Tongue (tissue), 2 donors: ENCODE results near the gene UTP14C. TPM values are rescaled to one million over a fixed set of nuclear protein-coding genes. Genes with fewer than 3 reads are reported as not detected.
"Not testable (repeated sequence)": the region's sequence is repeated elsewhere in the genome, so short reads cannot be mapped to it uniquely, and the experiment has no call there.

Source experiments
- DNase-seq: peaks from one replicate; pipeline ENCODE4 v3.0.0-alpha.2; 2015
- total RNA-seq: library from RNA; depleted of rRNA; stranded (reverse); fragments of >200 nt; gene quantifications from one replicate; pipeline ENCODE4 v1.2.3, GENCODE V29; 2014

Gene UTP14C, protein sequence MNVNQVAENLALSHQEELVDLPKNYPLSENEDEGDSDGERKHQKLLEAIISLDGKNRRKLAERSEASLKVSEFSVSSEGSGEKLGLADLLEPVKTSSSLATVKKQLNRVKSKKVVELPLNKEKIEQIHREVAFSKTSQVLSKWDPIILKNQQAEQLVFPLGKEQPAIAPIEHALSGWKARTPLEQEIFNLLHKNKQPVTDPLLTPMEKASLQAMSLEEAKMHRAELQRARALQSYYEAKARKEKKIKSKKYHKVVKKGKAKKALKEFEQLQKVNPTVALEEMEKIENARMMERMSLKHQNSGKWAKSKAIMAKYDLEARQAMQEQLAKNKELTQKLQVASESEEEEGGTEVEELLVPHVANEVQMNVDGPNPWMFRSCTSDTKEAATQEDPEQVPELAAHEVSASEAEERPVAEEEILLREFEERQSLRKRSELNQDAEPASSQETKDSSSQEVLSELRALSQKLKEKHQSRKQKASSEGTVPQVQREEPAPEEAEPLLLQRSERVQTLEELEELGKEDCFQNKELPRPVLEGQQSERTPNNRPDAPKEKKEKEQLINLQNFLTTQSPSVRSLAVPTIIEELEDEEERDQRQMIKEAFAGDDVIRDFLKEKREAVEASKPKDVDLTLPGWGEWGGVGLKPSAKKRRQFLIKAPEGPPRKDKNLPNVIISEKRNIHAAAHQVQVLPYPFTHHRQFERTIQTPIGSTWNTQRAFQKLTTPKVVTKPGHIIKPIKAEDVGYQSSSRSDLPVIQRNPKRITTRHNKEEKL
- 29.5 TPM for total RNA-seq

DNA sequence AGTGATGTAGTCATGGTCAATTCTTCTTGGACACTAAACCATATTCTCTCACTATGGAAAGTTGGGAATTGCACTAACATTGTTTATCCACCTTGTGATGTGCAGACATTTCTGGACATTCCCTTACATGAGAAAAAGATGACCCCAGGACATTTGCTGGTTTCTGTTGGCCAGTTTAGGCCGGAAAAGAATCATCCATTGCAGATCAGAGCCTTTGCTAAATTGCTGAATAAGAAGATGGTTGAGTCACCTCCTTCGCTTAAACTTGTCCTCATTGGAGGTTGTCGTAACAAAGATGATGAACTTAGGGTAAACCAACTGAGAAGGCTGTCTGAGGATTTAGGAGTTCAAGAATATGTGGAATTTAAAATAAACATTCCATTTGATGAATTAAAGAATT lies at the start of gene UTP14C:
UTP14C (plus strand) TSS at position 211 of the 400 bp plus-strand sequence. CDS start 4,114 bp downstream, outside the sequence.
- no peak for DNase-seq

DNA sequence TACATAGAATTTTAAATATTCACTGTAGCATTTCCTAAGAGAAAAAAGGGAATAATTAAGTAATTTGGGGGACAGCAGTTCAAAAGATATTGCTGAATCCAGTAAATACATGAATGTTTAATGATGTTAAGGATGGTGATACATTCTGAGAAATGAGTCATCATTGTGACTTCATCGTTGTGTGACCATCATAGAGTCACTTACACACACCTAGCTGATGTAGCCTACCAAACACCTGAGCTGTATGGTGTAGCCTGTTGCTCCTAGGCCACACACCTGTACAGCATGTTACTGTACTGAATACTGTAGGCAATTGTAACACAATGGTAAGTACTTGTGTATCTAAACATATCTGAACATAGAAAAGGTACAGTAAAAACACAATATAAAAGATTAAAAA lies 48.1 kb upstream of the UTP14C start:
- DNase-seq = no peak

DNA sequence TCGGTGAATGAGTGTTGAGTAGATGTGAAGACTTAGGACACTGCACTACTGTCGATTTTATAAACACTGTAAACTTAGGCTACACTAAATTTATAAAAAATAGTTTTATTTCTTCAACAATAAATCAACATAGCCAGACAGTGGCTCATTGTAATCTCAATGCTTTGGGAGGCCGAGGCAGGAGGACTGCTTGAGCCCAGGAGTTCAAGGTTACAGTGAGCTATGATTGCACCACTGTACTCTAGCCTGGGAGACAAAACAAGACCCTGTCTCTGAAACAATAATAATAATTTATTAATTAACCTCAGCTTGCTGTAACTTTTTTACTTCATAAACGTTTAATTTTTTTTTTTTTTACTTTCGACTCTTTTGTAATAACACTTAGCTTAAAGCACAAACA lies 47.6 kb upstream of the UTP14C start:
- DNase-seq = no peak

DNA sequence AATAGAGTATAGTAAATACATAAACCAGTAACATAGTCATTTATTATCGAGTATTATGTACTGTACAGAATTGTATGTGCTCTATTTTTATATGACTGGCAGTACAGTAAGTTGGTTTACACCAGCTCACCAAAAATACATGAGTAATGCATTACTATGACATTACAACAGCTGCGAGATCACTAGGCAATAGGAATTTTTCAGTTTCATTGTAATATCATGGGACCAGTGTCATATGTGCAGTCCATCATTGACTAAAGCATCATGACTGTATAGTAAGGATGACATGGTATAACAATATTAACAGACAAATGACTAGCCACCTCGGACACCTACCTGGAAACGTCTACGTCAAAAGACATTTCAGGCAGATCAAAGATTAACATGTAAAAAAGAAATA lies 46.9 kb upstream of the UTP14C start:
- no peak for DNase-seq

DNA sequence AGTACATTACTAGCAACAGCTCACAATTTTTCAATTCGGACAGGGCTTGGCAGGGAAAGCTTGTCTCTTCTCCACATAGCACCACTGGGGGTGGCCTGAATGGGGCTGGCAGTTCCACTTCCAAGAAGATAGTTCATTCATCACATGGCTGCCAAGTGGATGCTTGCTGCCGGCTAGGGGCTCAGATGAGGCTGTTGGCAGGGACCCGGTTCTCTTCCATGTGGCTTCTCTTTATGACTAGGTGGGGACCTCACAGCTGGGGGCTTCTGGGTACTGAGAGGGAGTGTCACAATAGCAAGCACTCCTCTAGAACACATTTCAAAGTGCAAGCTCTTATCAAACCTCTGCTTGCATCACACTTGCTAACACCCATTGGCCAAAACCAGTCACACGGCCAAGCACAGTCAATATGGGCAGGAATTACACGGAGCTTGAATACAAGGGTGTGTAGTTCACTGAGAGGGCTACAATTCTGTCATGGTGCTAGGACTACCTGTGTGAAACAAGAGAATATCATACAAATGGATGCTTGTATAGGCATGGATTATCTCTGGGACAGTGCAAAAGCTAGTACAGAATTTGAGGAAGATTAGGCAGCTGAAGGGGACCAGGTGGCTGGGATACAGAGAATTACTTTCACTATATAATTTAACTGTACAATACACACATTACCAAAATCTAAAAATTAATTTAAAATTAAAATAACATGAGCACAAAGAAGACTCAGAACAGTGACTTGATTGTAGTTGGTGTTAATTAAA lies 45.5 kb upstream of the UTP14C start:
- no peak for DNase-seq

DNA sequence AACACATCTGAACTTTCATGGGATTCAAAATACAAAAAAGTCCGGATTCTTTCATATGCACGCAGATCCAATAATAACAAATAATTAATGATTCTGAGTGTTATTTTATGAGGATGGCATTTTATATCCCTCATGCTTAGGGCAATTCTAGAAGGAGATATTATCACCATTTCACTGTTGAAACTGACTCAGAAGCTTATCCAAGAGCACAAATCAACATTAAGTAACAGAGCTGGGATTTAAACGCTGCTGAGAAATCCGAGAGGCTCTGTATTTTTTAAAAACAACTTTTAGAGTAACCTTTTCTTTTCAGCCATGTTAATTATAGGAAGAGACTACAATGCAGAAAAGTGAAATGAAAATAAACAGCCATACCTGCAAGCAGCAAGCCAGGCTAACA lies 43.6 kb upstream of the UTP14C start:
- DNase-seq = no peak

DNA sequence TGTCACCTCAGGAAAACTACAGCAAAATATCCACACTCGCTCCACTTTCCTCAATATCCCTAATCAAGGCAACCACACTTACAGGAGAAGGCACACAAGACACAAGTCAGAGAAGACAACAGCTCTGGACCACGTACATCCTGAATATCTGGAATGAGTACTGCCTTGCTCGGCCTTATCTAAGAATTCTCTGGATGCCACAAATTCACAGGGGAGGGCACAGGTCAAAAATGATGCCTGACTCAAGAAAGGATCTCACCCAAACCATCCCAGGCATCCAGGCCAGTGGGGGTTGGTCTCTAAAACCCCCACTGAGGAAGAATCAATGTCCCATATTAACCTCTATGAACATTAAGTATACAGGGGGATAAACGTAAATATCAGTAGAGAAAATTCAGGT lies 43.1 kb upstream of the UTP14C start:
- no peak for DNase-seq

DNA sequence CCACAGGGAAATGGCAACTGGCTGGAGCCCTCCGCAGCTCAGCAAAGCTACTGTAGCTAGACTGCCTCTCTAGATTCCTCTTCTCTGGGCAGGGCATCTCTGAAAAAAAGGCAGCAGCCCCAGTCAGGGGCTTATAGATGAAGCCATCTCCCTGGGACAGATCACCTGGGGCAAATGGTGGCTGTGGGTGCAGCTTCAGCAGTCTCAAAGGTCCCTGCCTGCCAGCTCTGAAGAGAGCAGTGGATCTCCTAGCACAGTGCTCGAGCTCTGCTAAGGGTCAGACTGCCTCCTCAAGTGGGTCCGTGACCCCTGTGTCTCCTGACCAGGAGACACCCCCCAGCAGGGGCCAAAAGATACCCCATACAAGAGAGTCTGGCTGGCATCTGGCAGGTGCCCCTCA lies 41.2 kb upstream of the UTP14C start:
- not testable (repeated sequence) for DNase-seq

DNA sequence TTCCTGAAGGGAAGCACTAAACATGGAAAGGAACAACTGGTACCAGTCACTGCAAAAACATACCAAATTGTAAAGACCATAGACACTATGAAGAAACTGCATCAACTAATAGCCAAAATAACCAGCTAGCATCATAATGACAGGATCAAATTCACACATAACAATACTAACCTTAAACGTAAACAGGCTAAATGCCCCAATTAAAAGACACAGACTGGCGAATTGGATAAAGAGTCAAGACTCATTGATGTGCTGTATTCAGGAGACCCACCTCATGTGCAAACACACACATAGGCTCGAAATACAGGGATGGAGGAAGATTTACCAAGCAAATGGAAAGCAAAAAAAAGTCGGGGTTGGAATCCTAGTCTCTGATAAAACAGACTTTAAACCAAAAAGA lies 39.6 kb upstream of the UTP14C start:
- not testable (repeated sequence) for DNase-seq

DNA sequence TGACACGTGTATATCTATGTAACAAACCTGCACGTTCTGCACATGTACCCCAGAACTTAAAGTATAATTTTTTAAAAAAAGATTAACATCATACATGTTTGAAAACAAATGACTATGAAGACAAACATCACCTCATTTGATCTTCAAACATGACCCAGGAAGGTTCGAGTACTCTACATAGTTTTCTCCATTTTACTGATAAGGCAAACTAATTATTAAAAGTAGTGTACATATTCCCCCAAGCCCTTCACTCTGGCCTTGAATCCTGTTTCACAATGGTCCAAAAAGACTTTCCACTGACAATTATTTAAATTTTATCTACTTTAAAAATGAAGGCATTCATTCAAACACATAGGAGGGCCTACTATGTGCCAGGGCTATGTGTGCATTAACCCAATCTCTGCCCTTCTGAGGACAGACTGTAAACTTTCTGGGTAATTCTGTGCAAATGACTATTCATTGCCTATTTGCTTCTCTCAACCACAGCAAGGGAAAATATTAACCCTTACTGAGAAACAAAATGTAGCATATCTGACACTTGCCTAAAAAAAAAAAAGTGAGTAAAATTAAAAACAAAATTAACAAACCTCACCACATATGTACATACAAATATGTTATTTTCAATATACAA lies 35.4 kb upstream of the UTP14C start:
- no peak for DNase-seq

DNA sequence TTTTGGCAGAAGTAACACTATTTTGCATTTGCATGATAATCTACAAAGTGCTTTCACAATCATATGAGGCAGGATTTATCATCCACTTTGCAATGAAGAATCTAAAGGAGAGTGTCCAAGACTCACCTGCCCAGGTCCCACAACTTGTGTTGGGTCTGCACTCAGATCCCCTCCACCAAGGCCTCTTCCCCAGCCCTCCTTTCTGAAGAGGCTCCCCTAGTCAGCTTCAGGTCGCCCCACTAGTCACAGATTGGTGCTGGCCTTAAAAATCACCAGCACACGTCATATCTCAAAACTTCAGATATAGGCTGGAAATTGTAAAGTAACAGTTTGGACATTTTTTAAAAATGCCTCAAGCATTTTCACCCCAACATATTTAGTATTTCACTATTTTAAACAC lies 30.8 kb upstream of the UTP14C start:
- no peak for DNase-seq

DNA sequence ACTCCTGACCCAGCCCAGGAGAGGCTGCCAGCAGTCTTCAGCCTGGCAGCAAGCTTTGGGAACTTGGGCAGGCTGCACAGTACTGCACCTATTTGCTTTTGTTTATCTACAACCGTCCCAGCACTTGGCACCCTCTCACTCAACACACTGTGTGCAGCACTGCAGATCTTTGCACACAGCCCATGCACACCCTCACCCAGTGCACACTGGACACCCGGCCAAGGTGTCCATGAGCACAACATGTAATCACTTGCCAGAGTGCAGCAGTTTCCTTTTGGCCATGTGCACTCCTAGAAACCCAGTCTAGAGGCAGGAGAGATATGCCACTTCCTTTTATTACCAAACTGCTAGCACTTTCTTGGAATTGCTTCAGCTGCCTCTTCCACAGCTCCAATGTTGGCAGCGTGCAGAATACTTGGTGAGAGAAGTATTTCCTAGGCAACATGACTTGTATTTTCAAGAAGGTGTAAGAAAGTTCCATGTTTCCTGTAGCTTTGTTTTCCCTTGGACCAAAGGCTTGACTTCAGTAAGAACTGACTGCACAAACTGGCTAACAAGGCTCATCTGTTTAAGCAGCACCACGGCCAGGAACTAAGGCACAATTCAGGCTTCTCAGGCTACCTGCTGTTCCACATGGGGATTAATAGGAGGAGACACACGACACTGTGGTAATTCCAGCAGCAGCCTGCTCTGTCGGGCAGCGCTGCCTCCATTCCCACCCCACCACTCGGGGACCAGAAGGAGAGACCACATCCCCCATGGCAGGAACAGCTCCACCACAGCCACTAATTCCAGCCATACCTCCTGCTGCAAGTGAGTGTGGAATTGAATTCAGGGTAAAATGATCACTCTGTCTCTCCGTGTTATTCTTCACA lies 28.6 kb upstream of the UTP14C start:
- no peak for DNase-seq

DNA sequence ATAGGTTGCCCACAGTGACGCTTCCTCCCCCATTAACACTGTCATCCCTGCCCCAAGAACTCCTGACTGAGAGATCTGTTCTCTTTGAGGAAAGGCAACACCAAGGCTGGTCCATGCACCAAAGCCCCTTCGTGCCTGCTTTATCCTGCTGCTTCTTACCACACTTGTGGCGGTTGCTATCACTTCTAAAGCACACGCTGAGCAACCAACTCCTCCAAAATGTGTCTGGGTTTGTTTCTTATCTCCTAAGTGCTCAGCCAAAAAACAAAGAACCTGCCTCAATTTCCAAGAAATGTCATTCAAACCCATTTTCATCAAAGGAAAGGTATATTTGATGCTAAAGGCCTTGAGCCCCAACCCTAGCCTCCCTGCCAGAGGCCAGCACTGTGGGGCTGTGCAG lies 27.9 kb upstream of the UTP14C start:
- DNase-seq = no peak

DNA sequence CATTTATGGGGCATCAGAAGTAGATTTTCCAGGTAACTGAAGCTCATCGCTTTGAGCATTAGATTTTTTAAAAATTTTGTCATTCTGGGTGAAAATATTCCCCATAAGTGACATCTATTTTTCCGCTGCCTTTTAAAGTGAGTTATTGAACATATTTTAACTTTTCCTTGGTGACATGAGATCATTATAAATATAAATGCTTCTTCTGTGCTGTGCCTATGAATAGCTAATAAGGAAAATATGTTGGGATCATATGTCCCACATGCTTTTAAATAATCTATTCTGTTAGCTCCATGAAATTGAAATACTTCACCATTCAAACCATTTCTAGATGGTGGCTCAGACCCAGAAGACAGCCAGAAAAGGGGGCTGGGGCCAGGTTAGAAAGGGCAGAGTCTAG lies 27.3 kb upstream of the UTP14C start:
- DNase-seq = no peak

DNA sequence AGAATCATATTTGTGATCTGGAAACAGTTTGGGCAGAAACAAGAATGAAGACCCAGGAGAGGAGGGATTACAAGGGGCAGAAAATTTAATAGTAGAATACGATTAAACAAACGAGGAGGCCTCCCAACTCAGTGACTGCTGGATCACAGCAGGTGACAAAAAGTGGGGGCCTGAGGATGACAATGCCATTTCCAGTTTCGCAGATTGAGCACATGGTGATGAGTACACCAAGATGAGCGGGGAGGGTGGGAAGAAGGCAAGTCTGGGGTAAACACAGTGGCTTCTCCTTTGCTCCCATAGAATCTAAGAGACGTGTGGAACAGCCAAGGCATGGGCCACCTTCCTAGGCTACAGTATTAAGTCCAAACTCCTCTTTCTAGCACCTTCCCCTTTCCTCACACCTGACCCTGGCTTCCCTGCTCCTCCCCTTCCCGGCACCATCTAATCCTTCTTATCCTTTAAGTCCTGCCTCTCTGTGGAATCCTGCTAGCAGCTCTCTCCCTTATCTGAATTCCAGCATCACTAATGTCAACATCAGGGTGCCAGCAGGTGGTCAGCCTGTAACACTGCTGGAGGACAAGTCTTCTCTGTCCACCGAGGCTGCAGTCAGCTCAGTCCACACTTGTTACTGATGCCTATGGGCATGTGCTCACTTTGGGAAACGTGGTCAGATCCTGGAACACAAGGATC lies 26.7 kb upstream of the UTP14C start:
- DNase-seq = peak; percentile 31

DNA sequence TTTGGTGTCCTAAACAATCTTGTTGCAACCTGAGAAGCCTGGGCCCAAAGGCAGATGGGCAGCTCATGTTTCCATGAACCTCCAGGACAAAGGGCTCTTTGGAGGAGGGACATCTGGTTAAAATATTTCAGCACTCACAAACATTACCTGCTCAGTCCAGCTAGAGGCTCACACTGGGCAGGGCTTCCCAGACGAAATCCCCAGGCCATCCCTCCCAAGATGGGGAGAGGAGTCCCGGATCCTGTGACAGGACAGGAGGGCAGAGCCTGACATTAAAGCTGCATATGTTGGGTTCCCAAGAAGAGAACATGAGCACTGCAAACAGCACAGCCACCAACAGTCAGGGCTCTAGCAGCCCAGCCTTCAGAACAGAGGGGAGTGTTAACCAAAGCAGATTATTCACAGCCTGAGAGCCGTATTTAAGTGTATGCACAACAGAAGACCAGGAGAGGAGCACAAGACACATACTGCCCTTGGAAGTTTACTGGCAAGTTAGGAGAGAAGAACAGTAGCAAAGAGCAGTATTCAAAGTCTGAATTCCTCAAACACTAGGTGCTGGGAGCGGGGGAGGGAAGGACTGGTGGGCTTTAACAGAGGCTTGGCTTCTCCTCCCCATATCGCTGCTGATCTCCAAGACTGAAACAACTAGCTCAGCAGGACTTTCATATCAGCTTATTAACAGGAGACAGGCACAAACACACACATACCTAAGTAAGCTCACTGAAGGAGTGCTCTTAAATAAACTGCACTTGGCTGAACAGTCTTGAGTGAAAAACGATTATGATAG lies 25.6 kb upstream of the UTP14C start:
- no peak for DNase-seq

DNA sequence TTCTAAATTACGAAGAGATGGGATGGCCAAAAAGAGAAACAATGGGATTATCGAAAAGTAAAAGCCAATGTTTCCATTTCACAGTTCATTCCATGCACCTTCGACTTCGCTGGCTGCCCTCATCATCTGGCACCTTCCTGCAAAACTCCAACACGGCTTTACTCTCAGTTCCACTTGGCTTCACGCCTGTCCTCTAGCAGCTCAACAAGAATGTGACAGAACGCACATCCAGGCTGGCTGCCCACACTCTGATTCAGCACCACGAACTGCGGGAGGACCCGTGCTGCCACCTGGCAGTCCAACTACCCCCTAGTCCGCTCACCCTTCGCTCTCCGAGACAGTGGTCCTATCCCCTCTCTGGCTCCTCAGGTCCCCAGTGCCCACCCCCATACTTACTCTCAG lies 25.0 kb upstream of the UTP14C start:
- peak; percentile 27 for DNase-seq

DNA sequence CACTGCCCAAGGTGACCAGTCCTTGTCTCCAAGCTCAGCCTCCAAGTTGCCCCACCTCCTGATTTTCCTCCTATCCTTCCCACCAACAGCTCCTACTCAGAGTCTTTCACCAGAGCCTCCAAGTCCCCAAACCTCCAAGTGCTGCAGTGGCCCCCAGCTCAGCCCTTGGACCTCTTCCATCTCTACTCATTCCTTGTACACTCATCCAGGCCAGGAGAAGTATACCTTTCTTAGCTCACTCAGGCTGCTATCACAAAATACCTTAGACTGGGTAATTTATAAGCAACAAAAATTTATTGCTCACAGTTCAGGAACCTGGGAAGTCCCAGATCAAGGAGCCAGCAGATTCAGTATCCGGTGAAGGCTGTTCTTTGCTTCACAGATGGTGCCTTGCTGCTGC lies 24.6 kb upstream of the UTP14C start:
- no peak for DNase-seq

DNA sequence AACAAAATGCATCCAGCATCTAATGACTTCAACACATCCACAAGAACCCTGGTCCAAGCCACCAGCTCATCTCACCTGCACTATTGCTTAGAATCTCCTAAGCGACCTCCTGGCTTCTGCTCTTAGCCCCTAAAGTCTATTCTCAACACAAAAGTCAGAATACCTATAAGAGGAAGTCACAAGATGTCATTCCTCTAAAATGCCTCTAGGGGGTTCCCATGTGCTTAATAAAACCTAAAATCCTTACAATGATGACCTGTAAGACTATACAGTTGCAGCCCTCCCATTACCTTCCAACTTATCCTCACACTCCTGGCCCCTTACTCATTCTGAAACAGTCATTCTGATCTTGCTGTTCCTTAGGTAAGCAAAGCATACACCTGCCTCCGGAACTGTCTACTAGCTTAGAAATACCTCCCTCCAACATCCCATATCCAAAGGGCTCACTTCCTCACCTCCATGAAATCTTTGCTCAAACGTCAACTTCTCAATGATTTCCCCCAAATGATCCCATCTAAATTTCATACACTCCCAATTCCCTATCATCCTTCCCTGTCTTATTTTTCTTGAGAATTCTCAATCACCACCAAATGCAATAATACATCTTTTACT lies 23.3 kb upstream of the UTP14C start:
- peak; percentile 34 for DNase-seq

DNA sequence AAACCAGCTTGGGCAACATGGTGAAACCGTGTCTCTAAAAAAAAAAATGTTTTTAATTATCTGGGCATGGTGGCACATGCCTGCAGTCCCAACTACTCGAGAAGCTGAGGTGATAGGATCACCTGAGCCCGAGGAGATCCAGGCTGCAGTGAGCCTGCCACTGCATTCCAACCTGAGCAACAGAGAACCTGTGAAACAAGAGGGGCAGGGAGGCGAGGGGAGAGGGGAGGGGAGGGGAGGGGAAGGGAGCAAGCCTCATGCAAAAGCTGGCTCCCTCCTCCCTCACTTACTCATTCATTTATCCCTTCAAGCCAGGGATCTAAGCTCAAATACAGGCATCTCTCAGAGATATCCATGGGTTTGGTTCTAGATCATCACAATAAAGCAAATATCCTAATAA lies 22.1 kb upstream of the UTP14C start:
- no peak for DNase-seq
